HEK293 (cell line): ENCODE data around the gene ATXN10.

ENCODE experiments used
- MYNN ChIP-seq: fragments of 450-650 bp; formaldehyde crosslinking; IDR thresholded peaks from 2 replicates; pipeline ENCODE4 v1.5.1; 2016; ENCODE audit warnings: missing biosample characterization, missing genetic modification characterization, borderline replicate concordance
- ZNF394 ChIP-seq: fragments of 450-650 bp; formaldehyde crosslinking; IDR thresholded peaks from 2 replicates; pipeline ENCODE4 v1.5.1; 2016; ENCODE audit warnings: missing biosample characterization, missing genetic modification characterization, mild to moderate bottlenecking, moderate library complexity, borderline replicate concordance
- TF ChIP-seq, protein P1 (sequence below): fragments of 450-650 bp; formaldehyde crosslinking; IDR thresholded peaks from 2 replicates; pipeline ENCODE4 v1.5.1; 2016; ENCODE audit warnings: missing biosample characterization, missing genetic modification characterization
- TF ChIP-seq, protein P2 (sequence below): IDR thresholded peaks from 2 replicates; pipeline ENCODE4 v1.6.1; 2011; ENCODE audit warnings: mild to moderate bottlenecking, low read depth, low read length, borderline replicate concordance
- TF ChIP-seq, protein P3 (sequence below): fragments of 450-650 bp; formaldehyde crosslinking; IDR thresholded peaks from 2 replicates; pipeline ENCODE4 v1.5.1; 2016; ENCODE audit warnings: missing biosample characterization, missing genetic modification characterization
- TF ChIP-seq, protein P4 (sequence below): fragments of 450-650 bp; IDR thresholded peaks from 2 replicates; pipeline ENCODE4 v1.5.1; 2018; ENCODE audit warnings: missing biosample characterization, missing genetic modification characterization

DNA sequence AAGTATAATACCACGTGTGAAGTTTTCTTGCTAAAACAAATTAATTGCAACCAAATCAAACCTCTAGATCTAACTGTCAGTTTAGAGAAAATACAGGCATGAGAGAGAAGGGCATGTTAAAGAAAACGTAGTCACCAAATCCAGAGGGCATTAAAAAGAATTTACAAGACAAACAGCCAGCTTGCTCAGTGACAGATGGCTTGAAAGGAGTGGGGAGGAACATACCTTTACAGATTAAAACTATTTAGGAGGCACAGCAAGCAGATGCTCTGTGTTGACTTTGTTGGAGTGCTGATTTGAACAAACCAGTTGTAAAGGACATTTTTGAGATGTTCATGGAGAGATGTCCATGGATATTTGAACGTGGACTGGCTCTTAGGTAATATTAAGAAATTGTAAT is 96.9 kb downstream of the ATXN10 start:
- TF ChIP-seq, protein P1, sequence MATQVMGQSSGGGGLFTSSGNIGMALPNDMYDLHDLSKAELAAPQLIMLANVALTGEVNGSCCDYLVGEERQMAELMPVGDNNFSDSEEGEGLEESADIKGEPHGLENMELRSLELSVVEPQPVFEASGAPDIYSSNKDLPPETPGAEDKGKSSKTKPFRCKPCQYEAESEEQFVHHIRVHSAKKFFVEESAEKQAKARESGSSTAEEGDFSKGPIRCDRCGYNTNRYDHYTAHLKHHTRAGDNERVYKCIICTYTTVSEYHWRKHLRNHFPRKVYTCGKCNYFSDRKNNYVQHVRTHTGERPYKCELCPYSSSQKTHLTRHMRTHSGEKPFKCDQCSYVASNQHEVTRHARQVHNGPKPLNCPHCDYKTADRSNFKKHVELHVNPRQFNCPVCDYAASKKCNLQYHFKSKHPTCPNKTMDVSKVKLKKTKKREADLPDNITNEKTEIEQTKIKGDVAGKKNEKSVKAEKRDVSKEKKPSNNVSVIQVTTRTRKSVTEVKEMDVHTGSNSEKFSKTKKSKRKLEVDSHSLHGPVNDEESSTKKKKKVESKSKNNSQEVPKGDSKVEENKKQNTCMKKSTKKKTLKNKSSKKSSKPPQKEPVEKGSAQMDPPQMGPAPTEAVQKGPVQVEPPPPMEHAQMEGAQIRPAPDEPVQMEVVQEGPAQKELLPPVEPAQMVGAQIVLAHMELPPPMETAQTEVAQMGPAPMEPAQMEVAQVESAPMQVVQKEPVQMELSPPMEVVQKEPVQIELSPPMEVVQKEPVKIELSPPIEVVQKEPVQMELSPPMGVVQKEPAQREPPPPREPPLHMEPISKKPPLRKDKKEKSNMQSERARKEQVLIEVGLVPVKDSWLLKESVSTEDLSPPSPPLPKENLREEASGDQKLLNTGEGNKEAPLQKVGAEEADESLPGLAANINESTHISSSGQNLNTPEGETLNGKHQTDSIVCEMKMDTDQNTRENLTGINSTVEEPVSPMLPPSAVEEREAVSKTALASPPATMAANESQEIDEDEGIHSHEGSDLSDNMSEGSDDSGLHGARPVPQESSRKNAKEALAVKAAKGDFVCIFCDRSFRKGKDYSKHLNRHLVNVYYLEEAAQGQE (tag by site-specific recombination) = no peak
- TF ChIP-seq, protein P2, sequence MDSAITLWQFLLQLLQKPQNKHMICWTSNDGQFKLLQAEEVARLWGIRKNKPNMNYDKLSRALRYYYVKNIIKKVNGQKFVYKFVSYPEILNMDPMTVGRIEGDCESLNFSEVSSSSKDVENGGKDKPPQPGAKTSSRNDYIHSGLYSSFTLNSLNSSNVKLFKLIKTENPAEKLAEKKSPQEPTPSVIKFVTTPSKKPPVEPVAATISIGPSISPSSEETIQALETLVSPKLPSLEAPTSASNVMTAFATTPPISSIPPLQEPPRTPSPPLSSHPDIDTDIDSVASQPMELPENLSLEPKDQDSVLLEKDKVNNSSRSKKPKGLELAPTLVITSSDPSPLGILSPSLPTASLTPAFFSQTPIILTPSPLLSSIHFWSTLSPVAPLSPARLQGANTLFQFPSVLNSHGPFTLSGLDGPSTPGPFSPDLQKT = no peak
- TF ChIP-seq, protein P3, sequence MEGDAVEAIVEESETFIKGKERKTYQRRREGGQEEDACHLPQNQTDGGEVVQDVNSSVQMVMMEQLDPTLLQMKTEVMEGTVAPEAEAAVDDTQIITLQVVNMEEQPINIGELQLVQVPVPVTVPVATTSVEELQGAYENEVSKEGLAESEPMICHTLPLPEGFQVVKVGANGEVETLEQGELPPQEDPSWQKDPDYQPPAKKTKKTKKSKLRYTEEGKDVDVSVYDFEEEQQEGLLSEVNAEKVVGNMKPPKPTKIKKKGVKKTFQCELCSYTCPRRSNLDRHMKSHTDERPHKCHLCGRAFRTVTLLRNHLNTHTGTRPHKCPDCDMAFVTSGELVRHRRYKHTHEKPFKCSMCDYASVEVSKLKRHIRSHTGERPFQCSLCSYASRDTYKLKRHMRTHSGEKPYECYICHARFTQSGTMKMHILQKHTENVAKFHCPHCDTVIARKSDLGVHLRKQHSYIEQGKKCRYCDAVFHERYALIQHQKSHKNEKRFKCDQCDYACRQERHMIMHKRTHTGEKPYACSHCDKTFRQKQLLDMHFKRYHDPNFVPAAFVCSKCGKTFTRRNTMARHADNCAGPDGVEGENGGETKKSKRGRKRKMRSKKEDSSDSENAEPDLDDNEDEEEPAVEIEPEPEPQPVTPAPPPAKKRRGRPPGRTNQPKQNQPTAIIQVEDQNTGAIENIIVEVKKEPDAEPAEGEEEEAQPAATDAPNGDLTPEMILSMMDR (tag by site-specific recombination) = no peak
- TF ChIP-seq MYNN (tag by site-specific recombination) (no peak), ZNF394 (no peak)
- TF ChIP-seq, protein P4, sequence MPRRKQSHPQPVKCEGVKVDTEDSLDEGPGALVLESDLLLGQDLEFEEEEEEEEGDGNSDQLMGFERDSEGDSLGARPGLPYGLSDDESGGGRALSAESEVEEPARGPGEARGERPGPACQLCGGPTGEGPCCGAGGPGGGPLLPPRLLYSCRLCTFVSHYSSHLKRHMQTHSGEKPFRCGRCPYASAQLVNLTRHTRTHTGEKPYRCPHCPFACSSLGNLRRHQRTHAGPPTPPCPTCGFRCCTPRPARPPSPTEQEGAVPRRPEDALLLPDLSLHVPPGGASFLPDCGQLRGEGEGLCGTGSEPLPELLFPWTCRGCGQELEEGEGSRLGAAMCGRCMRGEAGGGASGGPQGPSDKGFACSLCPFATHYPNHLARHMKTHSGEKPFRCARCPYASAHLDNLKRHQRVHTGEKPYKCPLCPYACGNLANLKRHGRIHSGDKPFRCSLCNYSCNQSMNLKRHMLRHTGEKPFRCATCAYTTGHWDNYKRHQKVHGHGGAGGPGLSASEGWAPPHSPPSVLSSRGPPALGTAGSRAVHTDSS (tag by site-specific recombination) = no peak
